Activated CD4-positive, alpha-beta T cell treated with anti-CD3 and anti-CD28 coated beads, Interleukin-2, amount 50 U/mL, for 4 hours (primary cell): ENCODE data around the gene FNDC4.
A peak's percentile ranks its signal among the peaks of the same experiment; 100 is the strongest.

Experiments
- DNase-seq, 2 experiments: peaks; one replicate each; pipeline ENCODE4 v3.0.0-alpha.2; 2020

Gene FNDC4

DNA sequence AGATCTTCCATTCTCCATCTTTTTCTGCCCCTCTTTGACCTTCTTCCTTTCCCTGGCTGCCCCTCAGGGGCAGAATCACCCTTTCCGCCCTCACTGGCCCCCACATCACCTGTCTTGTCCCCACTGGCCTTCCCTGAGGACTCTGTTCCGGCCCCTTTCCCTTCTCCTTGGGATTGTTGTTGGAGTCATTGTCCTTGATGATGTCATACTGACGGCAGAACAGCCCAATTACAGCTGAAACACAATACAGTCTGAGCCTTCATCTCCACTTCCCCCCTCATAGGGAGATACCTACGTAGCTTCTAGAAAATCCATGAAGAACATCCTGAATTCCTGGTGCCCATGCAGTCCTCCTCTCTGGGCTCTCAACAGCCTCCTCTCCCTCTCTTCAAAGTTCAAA lies 2.4 kb downstream of the FNDC4 start:
- DNase-seq = no peak

GRCh38 chr2:27489498-27490397 lies 5.3 kb downstream of the FNDC4 start, which contains the start of gene IFT172:
IFT172 (minus strand) TSS chr2:27489743; CDS start chr2:27489653, 90 bp downstream.
- peak; percentile 99 for DNase-seq

GRCh38 chr2:27489118-27489497 lies 5.9 kb downstream of the FNDC4 start:
- no peak for DNase-seq

- no peak for DNase-seq
These were observed 9.5 kb downstream of the FNDC4 start for GRCh38 chr2:27485496-27485895.

DNA sequence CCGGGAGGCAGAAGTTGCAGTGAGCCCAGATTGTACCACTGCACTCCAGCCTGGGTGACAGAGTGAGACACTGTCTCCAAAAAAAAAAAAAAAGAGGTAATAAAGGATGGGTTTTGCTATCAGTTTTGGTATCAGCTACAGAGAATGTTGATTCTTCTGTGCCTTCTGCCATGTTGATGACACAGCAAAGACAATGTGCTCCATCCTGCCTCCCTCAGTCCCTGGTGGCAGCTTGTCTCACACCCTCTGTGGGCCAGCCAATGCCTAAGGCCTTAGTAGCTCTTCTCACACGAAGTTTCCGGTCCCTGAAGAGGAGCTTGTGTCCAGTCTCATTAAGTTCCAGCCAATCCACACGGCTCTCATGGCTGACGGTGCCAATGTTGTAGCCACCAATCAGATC lies 23.0 kb downstream of the FNDC4 start:
- no peak for DNase-seq

DNA sequence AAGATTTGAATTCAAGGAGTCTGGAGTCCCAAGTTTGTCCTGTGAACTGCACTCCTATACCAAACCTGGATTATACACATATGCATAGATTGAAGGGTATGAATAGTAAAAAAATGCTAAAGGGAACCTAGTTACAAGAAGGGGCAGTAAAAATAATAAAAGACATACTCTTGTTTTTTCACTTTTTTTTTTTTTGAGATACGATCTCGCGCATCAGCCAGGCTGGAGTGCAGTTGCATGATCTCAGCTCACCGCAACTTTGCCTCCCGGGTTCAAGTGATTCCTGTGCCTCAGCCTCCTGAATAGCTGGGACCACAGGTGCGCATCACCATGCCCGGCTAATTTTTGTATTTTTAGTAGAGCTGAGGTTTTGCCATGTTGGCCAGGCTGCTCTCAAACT lies 30.6 kb downstream of the FNDC4 start:
- no peak for DNase-seq

GRCh38 chr2:27461118-27461517 lies 33.9 kb downstream of the FNDC4 start:
- DNase-seq = no peak

- no peak for DNase-seq
These were observed 41.0 kb downstream of the FNDC4 start for GRCh38 chr2:27453968-27454367.

DNA sequence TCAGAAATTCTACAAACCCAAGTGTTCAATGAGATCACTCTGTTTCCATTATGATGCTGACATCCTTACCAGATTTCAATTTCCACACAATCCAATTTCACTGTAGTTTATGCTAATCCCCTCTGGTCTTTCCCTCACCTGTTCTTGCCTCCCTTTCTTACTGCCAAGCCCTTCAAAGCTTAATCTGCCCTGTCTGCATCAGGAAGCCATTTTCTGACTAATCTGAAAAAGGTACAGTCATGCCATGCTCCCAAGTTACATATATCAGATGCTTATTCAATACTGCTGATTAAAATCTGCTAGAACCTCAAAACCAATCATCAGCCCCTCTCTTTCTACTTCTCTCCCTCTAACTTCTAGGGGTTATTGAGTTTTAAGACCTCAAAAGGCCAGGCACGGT lies 43.9 kb downstream of the FNDC4 start:
- DNase-seq = no peak

GRCh38 chr2:27448381-27448780 lies 46.6 kb downstream of the FNDC4 start:
- no peak for DNase-seq

- DNase-seq = no peak
These were observed 48.9 kb downstream of the FNDC4 start for GRCh38 chr2:27446057-27446456.

DNA sequence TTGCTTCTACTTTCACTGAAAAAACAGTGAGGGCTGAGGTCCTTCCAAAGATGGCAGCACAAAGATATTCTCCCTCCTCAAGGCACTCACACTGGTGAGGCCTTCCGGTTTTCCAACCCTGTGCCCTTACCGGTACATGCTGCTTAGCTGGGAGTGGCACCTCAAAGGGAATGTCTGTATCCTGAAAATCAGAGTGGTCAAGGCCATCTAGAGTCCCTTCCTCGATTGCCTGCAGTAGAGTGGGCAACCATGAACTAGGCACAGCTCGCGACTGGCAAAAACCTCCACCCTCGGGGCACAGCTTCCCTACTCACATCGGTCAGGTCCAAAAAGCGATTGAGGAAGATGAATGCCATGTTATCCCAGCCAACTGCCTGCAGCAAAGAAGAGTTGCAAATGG lies 49.4 kb downstream of the FNDC4 start:
- DNase-seq = no peak

DNA sequence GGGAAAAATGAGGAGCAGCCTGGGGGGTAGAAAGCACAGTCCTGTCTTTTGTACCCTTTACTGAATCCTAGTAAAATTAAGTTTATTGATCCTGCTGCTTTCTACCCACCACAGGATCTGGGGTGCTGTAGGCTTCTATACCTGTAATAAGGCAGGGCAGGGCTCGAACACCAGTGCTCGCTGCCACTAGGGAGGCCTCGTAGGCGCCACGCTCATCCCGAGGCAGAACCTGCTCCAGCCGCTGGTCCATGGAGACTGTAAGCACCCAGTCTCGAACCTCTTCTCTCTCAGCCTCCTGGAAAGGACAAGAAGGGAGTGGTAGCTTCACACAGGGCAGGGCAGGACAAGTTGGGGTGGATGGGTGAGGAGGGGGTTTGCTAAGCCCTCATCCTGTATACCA lies 49.8 kb downstream of the FNDC4 start:
- DNase-seq = no peak

DNA sequence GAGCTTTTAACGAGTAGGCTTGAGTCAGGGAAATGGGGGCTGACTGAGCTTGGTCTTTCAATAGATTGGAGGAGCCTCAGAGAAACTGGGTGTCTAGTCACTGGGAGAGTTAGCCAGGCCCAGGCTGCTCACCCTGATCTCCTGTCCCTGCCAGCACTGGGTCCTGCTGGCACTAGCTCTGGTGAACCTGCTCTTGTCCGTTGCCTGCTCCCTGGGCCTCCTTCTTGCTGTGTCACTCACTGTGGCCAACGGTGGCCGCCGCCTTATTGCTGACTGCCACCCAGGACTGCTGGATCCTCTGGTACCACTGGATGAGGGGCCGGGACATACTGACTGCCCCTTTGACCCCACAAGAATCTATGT lies 52.1 kb downstream of the FNDC4 start:
- no peak for DNase-seq

GRCh38 chr2:27441958-27442919 lies 52.8 kb downstream of the FNDC4 start, which contains the start of gene KRTCAP3:
KRTCAP3 (plus strand) TSS chr2:27442381; CDS start chr2:27442413, 32 bp downstream.
- DNase-seq = peak; percentile 41 to 49
